OCI-LY1 (cell line): Measurements from ENCODE around the gene ZMIZ1.

Experiments
- H2AFZ ChIP-seq: fragments of 200-600 bp; sonication (generic), shearing (Covaris generic); 2 replicates; pipeline ENCODE4 v1.6.0; 2014; ENCODE audit warnings: antibody characterized with exemption, mild to moderate bottlenecking, low read length
- H3F3A ChIP-seq: fragments of 200-600 bp; sonication (generic), shearing (Covaris generic); 2 replicates; pipeline ENCODE4 v1.6.0; 2014; ENCODE audit warnings: mild to moderate bottlenecking, antibody characterized with exemption, low read length, moderate library complexity; ENCODE audit not compliant: insufficient read depth
- H3K27ac ChIP-seq: fragments of 200-600 bp; sonication (generic); 2 replicates; pipeline ENCODE4 v1.5.1; 2014; ENCODE audit warnings: low read length, mixed run types, mild to moderate bottlenecking, low read depth; ENCODE audit not compliant: poor library complexity, severe bottlenecking
- H3K27me3 ChIP-seq: fragments of 200-600 bp; sonication (generic); 2 replicates; pipeline ENCODE4 v1.6.0; 2014; ENCODE audit warnings: antibody characterized with exemption, mild to moderate bottlenecking, low read length, moderate library complexity; ENCODE audit not compliant: insufficient read depth
- H3K36me3 ChIP-seq: fragments of 200-600 bp; sonication (generic); 2 replicates; pipeline ENCODE4 v1.6.1; 2014; ENCODE audit warnings: mild to moderate bottlenecking, antibody characterized with exemption, low read length, moderate library complexity, mixed read lengths; ENCODE audit not compliant: insufficient read depth
- H3K4me1 ChIP-seq: fragments of 200-600 bp; sonication (generic); 2 replicates; pipeline ENCODE4 v1.5.1; 2014; ENCODE audit warnings: mild to moderate bottlenecking, low read length, moderate library complexity; ENCODE audit not compliant: insufficient read depth, severe bottlenecking
- H3K4me2 ChIP-seq: fragments of 200-600 bp; sonication (generic), shearing (Covaris generic); 2 replicates; pipeline ENCODE4 v1.6.1; 2014; ENCODE audit warnings: low read length
- H3K4me3 ChIP-seq: fragments of 200-600 bp; sonication (generic); 2 replicates; pipeline ENCODE4 v1.5.1; 2014; ENCODE audit warnings: low read length, low read depth, mild to moderate bottlenecking, mixed read lengths; ENCODE audit not compliant: poor library complexity, severe bottlenecking
- H3K79me2 ChIP-seq: fragments of 200-600 bp; shearing (Covaris generic); 2 replicates; pipeline ENCODE4 v1.6.1; 2016; ENCODE audit warnings: mixed run types, low read length, mixed read lengths; ENCODE audit not compliant: insufficient read depth
- H3K9ac ChIP-seq: fragments of 200-600 bp; sonication (generic), shearing (Covaris generic); 2 replicates; pipeline ENCODE4 v1.6.1; 2014; ENCODE audit warnings: mild to moderate bottlenecking, low read length, mixed read lengths
- H3K9me2 ChIP-seq: fragments of 200-600 bp; sonication (generic), shearing (Covaris generic); 2 replicates; pipeline ENCODE4 v1.6.1; 2014; ENCODE audit warnings: low read depth, mild to moderate bottlenecking, low read length, mixed read lengths
- H3K9me3 ChIP-seq: fragments of 200-600 bp; shearing (Covaris generic); 2 replicates; pipeline ENCODE4 v1.6.1; 2014; ENCODE audit warnings: low read length, mixed read lengths
- H4K20me1 ChIP-seq: fragments of 200-600 bp; sonication (generic), shearing (Covaris generic); 2 replicates; pipeline ENCODE4 v1.6.0; 2016; ENCODE audit warnings: mild to moderate bottlenecking, low read length; ENCODE audit not compliant: insufficient read depth
- CTCF ChIP-seq: fragments of 200-600 bp; sonication (generic), shearing (Covaris generic); IDR thresholded peaks from 2 replicates; pipeline ENCODE4 v1.5.1; 2017; ENCODE audit warnings: mild to moderate bottlenecking, antibody characterized with exemption, low read length, moderate library complexity, mixed read lengths
- EZH2 ChIP-seq: fragments of 200-600 bp; sonication (generic), shearing (Covaris generic); IDR thresholded peaks from 2 replicates; pipeline ENCODE4 v1.8.0; 2017; ENCODE audit warnings: borderline replicate concordance, mixed run types, mild to moderate bottlenecking, antibody characterized with exemption, low read length, moderate library complexity, mixed read lengths

Gene ZMIZ1

GRCh38 chr10:79298403-79299244, 229.9 kb downstream of the ZMIZ1 start:
- no peak overlapping the region for H3K27ac ChIP-seq
- H3K27me3 ChIP-seq = no peaks in the 10 kb centered on the region
- no peak for TF ChIP-seq CTCF
- TF ChIP-seq EZH2 = no peak
- H3K9me3 ChIP-seq = no peaks in the 10 kb centered on the region
- no peaks in the 10 kb centered on the region for H3K79me2 ChIP-seq
- H4K20me1 ChIP-seq = no peaks in the 10 kb centered on the region
- no peak overlapping the region for H2AFZ ChIP-seq
- H3K4me2 ChIP-seq = no peak overlapping the region
- H3K4me3 ChIP-seq = no peak overlapping the region
- H3K9me2 ChIP-seq = no peaks in the 10 kb centered on the region
- H3K4me1 ChIP-seq = no peaks in the 10 kb centered on the region
- H3K36me3 ChIP-seq = no peaks in the 10 kb centered on the region
- H3K9ac ChIP-seq = no peak overlapping the region
- H3F3A ChIP-seq = no peaks in the 10 kb centered on the region

- no peaks in the 10 kb centered on the region for H3K27me3 ChIP-seq
- no peaks in the 10 kb centered on the region for H3K9me2 ChIP-seq
- H3K9ac ChIP-seq = no peak overlapping the region
- H3K36me3 ChIP-seq = no peaks in the 10 kb centered on the region
- H3F3A ChIP-seq = no peaks in the 10 kb centered on the region
- H2AFZ ChIP-seq = no peak overlapping the region
- no peak for TF ChIP-seq EZH2
- no peaks in the 10 kb centered on the region for H3K9me3 ChIP-seq
- no peak overlapping the region for H3K4me2 ChIP-seq
- no peak overlapping the region for H3K27ac ChIP-seq
- H3K4me1 ChIP-seq = no peaks in the 10 kb centered on the region
- no peaks in the 10 kb centered on the region for H3K79me2 ChIP-seq
- no peak overlapping the region for H3K4me3 ChIP-seq
- H4K20me1 ChIP-seq = no peaks in the 10 kb centered on the region
These were observed 230.9 kb downstream of the ZMIZ1 start for GRCh38 chr10:79299397-79300241.

GRCh38 chr10:79300711-79301110, 231.9 kb downstream of the ZMIZ1 start:
- H3K27me3 ChIP-seq = no peaks in the 10 kb centered on the region
- no peak for TF ChIP-seq EZH2
- TF ChIP-seq CTCF = no peak
- H3K4me2 ChIP-seq = no peak overlapping the region
- no peaks in the 10 kb centered on the region for H3K79me2 ChIP-seq
- H3K36me3 ChIP-seq = no peaks in the 10 kb centered on the region
- H4K20me1 ChIP-seq = no peaks in the 10 kb centered on the region
- no peaks in the 10 kb centered on the region for H3F3A ChIP-seq
- no peak overlapping the region for H2AFZ ChIP-seq
- no peak overlapping the region for H3K9ac ChIP-seq
- H3K9me3 ChIP-seq = no peaks in the 10 kb centered on the region
- H3K4me3 ChIP-seq = no peak overlapping the region
- no peak overlapping the region for H3K27ac ChIP-seq
- H3K9me2 ChIP-seq = no peaks in the 10 kb centered on the region
- H3K4me1 ChIP-seq = no peaks in the 10 kb centered on the region
